Fibroblast of the aortic adventitia (primary cell): ENCODE measurements around the gene DTWD2. TPM values are rescaled to one million over a fixed set of nuclear protein-coding genes. Genes with fewer than 3 reads are reported as not detected.

Experiments
- DNase-seq: peaks from one replicate; pipeline ENCODE4 v3.0.0-alpha.2; 2010; ENCODE audit warnings: low read depth
- H3K4me3 ChIP-seq: 2 replicates; pipeline ENCODE4 v1.5.1; 2011; ENCODE audit warnings: low read depth, mild to moderate bottlenecking, control low read depth, low read length, moderate library complexity
- CTCF ChIP-seq: IDR thresholded peaks from 2 replicates; pipeline ENCODE4 v1.5.1; 2011; ENCODE audit warnings: mild to moderate bottlenecking, low read length, control low read depth, inconsistent platforms; ENCODE audit not compliant: insufficient read depth
- total RNA-seq: library from RNA; depleted of rRNA; stranded (reverse); fragments of >200 nt; gene quantifications from 2 replicates; pipeline ENCODE4 v1.2.3, GENCODE V29; 2012; ENCODE audit warnings: low replicate concordance

Gene DTWD2
- total RNA-seq, result 7.7 and 9.0 TPM in 2 replicates

- peak; percentile 85 for TF ChIP-seq CTCF
Measured at GRCh38 chr5:118987988-118988865, at the start of gene DTWD2. DTWD2 (minus strand) TSS chr5:118988547; CDS start chr5:118988511, 36 bp downstream.

GRCh38 chr5:119037496-119038215, 49.3 kb upstream of the DTWD2 start:
- H3K4me3 ChIP-seq, result no peak overlapping the region
- no peak for TF ChIP-seq CTCF
- DNase-seq, result peak; percentile 77

More at GRCh38 chr5:118987988-118988865, at the start of gene DTWD2:
- H3K4me3 ChIP-seq, result peak within 1 kb of the TSS; percentile 79
- DNase-seq, result peak; percentile 90

- no peak for TF ChIP-seq CTCF
- H3K4me3 ChIP-seq, result no peak overlapping the region
- peak; percentile 67 for DNase-seq
Measured at GRCh38 chr5:119036101-119036762, 47.9 kb upstream of the DTWD2 start.

- no peak overlapping the region for H3K4me3 ChIP-seq
- DNase-seq, result no peak
- no peak for TF ChIP-seq CTCF
Measured at GRCh38 chr5:119033135-119033534, 44.8 kb upstream of the DTWD2 start.

GRCh38 chr5:119032656-119033055, 44.3 kb upstream of the DTWD2 start:
- DNase-seq, result no peak
- TF ChIP-seq CTCF, result no peak
- H3K4me3 ChIP-seq, result no peak overlapping the region

GRCh38 chr5:119031905-119032304, 43.6 kb upstream of the DTWD2 start:
- H3K4me3 ChIP-seq, result no peak overlapping the region
- TF ChIP-seq CTCF, result no peak
- DNase-seq, result no peak
